ENCODE results near the gene TEX264. TPM values are rescaled to one million over a fixed set of nuclear protein-coding genes. Genes with fewer than 3 reads are reported as not detected.

TEX264 gene, protein sequence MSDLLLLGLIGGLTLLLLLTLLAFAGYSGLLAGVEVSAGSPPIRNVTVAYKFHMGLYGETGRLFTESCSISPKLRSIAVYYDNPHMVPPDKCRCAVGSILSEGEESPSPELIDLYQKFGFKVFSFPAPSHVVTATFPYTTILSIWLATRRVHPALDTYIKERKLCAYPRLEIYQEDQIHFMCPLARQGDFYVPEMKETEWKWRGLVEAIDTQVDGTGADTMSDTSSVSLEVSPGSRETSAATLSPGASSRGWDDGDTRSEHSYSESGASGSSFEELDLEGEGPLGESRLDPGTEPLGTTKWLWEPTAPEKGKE
- total RNA-seq (74.1 and 95.1 TPM in 2 replicates), polyA plus RNA-seq (71.9 and 83.9 TPM in 2 replicates)

DNA sequence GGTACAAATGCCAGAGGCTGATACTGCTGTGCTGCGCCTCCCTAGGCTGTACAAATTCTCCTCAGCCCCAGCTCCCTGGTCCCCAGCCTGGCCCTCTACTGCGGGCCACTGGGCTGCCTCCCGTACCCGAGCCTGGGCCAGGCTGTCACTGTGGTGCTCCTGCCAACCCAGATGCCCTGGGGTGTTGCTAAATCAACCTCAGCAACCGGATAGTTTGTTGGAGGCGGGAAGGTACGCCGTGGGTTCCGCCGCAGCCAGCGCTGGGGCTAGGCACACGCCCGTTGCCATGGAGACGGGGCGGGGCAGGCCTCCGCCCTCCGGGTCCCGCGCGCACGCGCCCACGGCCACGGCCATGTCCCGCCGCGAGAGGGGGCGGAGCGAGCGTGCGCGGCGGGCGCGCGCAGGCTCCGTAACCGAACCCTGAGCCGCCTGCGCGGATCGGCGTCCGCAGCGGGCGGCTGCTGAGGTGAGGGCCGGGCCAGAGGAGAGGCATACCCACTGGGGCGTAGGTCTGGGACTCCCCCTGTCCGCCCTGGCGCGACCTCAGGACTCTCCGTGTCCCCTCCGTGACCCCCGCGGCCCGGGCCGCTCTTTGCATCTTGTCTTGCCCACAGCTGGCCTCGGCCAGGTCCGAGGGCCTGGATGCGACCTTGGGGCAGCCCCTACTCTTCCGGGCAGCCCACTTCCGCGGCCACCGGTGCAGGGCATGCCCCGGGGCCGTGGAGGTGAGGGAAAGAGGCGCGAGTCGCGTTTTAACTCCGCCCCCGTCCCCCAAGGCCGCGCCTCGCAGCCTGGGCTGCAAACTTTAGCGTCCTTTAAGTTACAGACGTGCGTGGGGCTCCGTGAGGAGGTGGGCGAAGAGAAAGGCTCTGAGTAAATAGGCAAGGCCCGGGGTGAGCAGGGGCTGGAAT is at the start of gene TEX264:
Gene TEX264, plus strand, starts transcription at position 430 of the 911 bp plus-strand sequence. CDS start 3,053 bp downstream, outside the sequence.
- TF ChIP-seq, protein P1, sequence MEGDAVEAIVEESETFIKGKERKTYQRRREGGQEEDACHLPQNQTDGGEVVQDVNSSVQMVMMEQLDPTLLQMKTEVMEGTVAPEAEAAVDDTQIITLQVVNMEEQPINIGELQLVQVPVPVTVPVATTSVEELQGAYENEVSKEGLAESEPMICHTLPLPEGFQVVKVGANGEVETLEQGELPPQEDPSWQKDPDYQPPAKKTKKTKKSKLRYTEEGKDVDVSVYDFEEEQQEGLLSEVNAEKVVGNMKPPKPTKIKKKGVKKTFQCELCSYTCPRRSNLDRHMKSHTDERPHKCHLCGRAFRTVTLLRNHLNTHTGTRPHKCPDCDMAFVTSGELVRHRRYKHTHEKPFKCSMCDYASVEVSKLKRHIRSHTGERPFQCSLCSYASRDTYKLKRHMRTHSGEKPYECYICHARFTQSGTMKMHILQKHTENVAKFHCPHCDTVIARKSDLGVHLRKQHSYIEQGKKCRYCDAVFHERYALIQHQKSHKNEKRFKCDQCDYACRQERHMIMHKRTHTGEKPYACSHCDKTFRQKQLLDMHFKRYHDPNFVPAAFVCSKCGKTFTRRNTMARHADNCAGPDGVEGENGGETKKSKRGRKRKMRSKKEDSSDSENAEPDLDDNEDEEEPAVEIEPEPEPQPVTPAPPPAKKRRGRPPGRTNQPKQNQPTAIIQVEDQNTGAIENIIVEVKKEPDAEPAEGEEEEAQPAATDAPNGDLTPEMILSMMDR (IDR thresholded peaks at IDR 0.05; ENCODE audit: low read depth, low read length) = no peak
- Histone ChIP-seq H3K4me1 (ENCODE audit: low read depth) (peaks cover 17% of the 10 kb centered on the region), H3K9me3 (ENCODE audit: low read depth) (no peaks in the 10 kb centered on the region), H3K27ac (peak within 1 kb of the TSS; percentile 79), H3K36me3 (no peaks in the 10 kb centered on the region), H3K27me3 (no peaks in the 10 kb centered on the region), H3K4me3 (peak within 1 kb of the TSS; percentile 63)
- DNase-seq (ENCODE audit: low read depth in 1 of 2, low spot score in 1 of 2) = peak; percentile 91

DNA sequence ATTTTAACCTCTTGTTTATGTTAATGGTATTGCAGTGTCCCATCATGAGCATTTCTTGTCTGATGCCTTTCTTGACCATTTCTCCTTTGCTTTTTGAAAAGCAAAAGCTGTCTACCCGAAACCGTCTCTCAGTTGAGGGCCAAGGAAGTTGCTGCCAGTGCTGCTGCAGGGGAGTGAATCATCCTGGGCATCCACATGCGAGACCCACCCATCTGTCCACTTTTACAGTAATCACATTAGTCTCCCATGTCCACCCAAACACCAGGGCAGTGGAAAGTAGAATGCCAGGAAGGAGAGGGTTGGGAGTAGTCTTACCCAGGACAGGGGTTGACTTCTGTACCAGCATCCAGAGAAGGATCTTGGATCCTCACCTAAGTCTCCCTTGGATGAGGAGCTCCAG is 48.6 kb upstream of the TEX264 start:
- H3K4me1 ChIP-seq (ENCODE audit: low read depth) = no peaks in the 10 kb centered on the region
- H3K27me3 ChIP-seq = no peaks in the 10 kb centered on the region
- TF ChIP-seq, protein P1 (IDR thresholded peaks at IDR 0.05; ENCODE audit: low read depth, low read length) = no peak
- no peaks in the 10 kb centered on the region for H3K9me3 ChIP-seq (ENCODE audit: low read depth)
- no peak for DNase-seq (ENCODE audit: low read depth in 1 of 2, low spot score in 1 of 2)
- H3K27ac ChIP-seq = no peak overlapping the region
- no peak overlapping the region for H3K4me3 ChIP-seq
- no peaks in the 10 kb centered on the region for H3K36me3 ChIP-seq

DNA sequence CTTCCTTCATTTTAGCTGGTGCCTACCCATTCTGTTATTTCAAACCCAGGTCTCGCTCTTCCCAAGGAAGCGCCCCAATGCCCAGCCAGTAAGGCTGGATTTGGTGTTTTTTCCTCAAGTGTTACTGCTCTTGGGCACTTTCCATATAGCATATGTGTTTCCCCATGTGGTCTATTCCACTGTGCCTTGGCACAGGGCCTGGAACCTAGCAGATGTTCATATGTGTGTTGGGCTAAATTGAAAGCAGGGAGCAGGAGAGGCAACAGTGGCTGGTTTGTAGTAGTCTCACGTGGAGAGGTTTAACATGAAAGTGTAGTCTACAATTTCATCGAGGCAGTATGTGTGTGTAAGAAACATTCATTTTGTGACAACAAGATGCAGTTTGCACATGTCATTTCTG is 48.2 kb upstream of the TEX264 start:
- no peak overlapping the region for H3K4me3 ChIP-seq
- H3K4me1 ChIP-seq (ENCODE audit: low read depth) = no peaks in the 10 kb centered on the region
- no peak overlapping the region for H3K27ac ChIP-seq
- H3K27me3 ChIP-seq = no peaks in the 10 kb centered on the region
- peak in 1 of 2 donors; percentile 78 for DNase-seq (ENCODE audit: low read depth in 1 of 2, low spot score in 1 of 2)
- TF ChIP-seq, protein P1 (IDR thresholded peaks at IDR 0.05; ENCODE audit: low read depth, low read length) = no peak
- no peaks in the 10 kb centered on the region for H3K36me3 ChIP-seq
- H3K9me3 ChIP-seq (ENCODE audit: low read depth) = no peaks in the 10 kb centered on the region

DNA sequence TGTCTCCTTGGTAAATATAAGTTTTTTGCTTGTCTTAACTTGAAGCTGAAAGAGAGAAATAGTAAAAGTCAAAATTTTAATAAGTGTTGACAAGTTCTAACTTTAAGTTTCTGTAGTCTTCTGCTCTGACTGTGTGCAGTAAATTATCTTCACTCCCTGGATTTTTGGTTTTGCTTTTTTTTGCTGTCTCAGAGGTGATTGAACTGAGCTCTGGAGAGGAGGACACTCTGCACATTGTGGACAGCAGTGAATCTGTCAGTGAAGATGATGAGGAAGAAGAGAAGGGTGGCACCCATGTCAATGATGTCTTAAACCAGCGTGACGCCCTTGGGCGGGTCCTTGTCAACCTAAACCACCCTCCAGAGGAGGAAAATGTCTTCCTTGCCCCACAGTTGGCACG is 40.5 kb upstream of the TEX264 start:
- H3K36me3 ChIP-seq = peaks cover 36% of the 10 kb centered on the region
- H3K9me3 ChIP-seq (ENCODE audit: low read depth) = no peaks in the 10 kb centered on the region
- H3K4me1 ChIP-seq (ENCODE audit: low read depth) = no peaks in the 10 kb centered on the region
- H3K27me3 ChIP-seq = no peaks in the 10 kb centered on the region
- TF ChIP-seq, protein P1 (IDR thresholded peaks at IDR 0.05; ENCODE audit: low read depth, low read length) = no peak
- no peak overlapping the region for H3K4me3 ChIP-seq
- H3K27ac ChIP-seq = no peak overlapping the region
- no peak for DNase-seq (ENCODE audit: low read depth in 1 of 2, low spot score in 1 of 2)

DNA sequence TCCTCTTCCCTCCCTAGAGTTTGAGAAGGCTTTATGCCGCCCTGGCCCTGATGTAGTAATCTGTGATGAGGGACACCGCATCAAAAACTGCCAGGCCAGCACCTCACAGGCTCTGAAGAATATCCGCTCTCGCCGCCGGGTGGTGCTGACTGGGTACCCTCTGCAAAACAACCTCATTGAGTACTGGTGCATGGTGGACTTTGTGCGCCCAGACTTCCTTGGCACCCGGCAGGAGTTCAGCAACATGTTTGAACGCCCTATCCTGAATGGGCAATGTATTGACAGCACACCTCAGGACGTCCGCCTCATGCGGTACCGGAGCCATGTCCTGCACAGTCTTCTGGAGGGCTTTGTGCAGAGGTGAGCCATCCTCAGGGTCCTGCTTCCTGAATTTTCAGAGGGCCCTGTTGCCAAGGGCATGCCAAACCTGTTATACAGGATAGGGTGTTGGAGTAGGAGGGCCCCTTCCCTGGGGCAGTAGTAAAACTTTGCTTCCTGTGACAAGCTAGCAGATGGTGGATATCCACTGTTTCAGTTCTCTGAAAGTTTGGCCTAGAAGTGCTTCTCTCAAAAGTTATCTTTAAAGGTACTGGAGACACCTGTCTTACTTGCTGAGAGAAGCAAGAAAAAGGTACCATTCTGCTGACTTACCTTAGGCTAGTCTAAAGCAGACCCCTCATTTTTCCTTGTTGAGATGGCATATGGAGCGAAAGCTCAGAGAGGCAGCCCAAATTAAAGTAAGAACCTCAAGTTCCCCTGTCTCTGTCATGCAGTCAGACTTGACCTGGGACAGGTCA is 33.7 kb upstream of the TEX264 start:
- TF ChIP-seq, protein P1 (IDR thresholded peaks at IDR 0.05; ENCODE audit: low read depth, low read length) = no peak
- no peak overlapping the region for H3K27ac ChIP-seq
- peaks cover 66% of the 10 kb centered on the region for H3K36me3 ChIP-seq
- DNase-seq (ENCODE audit: low read depth in 1 of 2, low spot score in 1 of 2) = no peak
- no peaks in the 10 kb centered on the region for H3K9me3 ChIP-seq (ENCODE audit: low read depth)
- H3K4me1 ChIP-seq (ENCODE audit: low read depth) = no peaks in the 10 kb centered on the region
- no peaks in the 10 kb centered on the region for H3K27me3 ChIP-seq
- H3K4me3 ChIP-seq = no peak overlapping the region
